H9 (cell line): ENCODE measurements around the gene ACSL3. TPM values are rescaled to one million over a fixed set of nuclear protein-coding genes. Genes with fewer than 3 reads are reported as not detected.

Experiments
- DNase-seq: peaks from one replicate; pipeline ENCODE4 v3.0.0-alpha.2; 2017
- H2AFZ ChIP-seq: one replicate; pipeline ENCODE4 v1.6.1; 2013; ENCODE audit warnings: mild to moderate bottlenecking, low read length, control low read depth, moderate library complexity
- H2AK5ac ChIP-seq: 2 replicates; pipeline ENCODE4 v1.6.1; 2013; ENCODE audit warnings: low read length, control low read depth, mixed read lengths; ENCODE audit not compliant: insufficient read length
- H2BK120ac ChIP-seq: one replicate; pipeline ENCODE4 v1.6.1; 2013; ENCODE audit warnings: low read depth, mild to moderate bottlenecking, low read length, control low read depth, inconsistent platforms; ENCODE audit not compliant: poor library complexity, severe bottlenecking
- H2BK12ac ChIP-seq: 2 replicates; pipeline ENCODE4 v1.6.1; 2013; ENCODE audit warnings: low read length, control low read depth, mixed read lengths, low read depth; ENCODE audit not compliant: insufficient read length
- H2BK15ac ChIP-seq: 2 replicates; pipeline ENCODE4 v1.6.1; 2013; ENCODE audit warnings: low read depth, low read length, control low read depth
- H2BK20ac ChIP-seq: one replicate; pipeline ENCODE4 v1.6.1; 2013; ENCODE audit warnings: low read depth, mild to moderate bottlenecking, low read length, control low read depth, inconsistent platforms; ENCODE audit not compliant: poor library complexity, severe bottlenecking
- H2BK5ac ChIP-seq: 2 replicates; pipeline ENCODE4 v1.6.1; 2013; ENCODE audit warnings: low read length, control low read depth, mixed read lengths; ENCODE audit not compliant: insufficient read length
- H3K14ac ChIP-seq: 2 replicates; pipeline ENCODE4 v1.6.1; 2013; ENCODE audit warnings: low read length, control low read depth; ENCODE audit not compliant: insufficient read depth
- H3K18ac ChIP-seq: 2 replicates; pipeline ENCODE4 v1.6.1; 2013; ENCODE audit warnings: low read depth, mild to moderate bottlenecking, mixed read lengths, low read length, control low read depth; ENCODE audit not compliant: insufficient read length
- H3K23ac ChIP-seq: 2 replicates; pipeline ENCODE4 v1.6.1; 2013; ENCODE audit warnings: low read length, control low read depth, mixed read lengths, low read depth; ENCODE audit not compliant: insufficient read length
- H3K23me2 ChIP-seq: 2 replicates; pipeline ENCODE4 v1.6.1; 2013; ENCODE audit warnings: low read depth, mild to moderate bottlenecking, mixed read lengths, low read length, control low read depth; ENCODE audit not compliant: insufficient read length, poor library complexity, severe bottlenecking
- H3K27ac ChIP-seq: 2 replicates; pipeline ENCODE4 v1.5.1; 2013; ENCODE audit warnings: low read length, control low read depth, mixed read lengths, low read depth; ENCODE audit not compliant: insufficient read length
- H3K27me3 ChIP-seq: 2 replicates; pipeline ENCODE4 v1.6.1; 2013; ENCODE audit warnings: low read length, control low read depth, inconsistent platforms; ENCODE audit not compliant: insufficient read depth
- H3K4ac ChIP-seq: 2 replicates; pipeline ENCODE4 v1.6.1; 2013; ENCODE audit warnings: low read depth, mild to moderate bottlenecking, control low read depth, inconsistent platforms, low read length, moderate library complexity
- H3K4me1 ChIP-seq: 2 replicates; pipeline ENCODE4 v1.6.1; 2013; ENCODE audit warnings: low read length, control low read depth, inconsistent platforms; ENCODE audit not compliant: insufficient read depth
- H3K4me2 ChIP-seq: 2 replicates; pipeline ENCODE4 v1.6.1; 2013; ENCODE audit warnings: low read length, control low read depth, mixed read lengths; ENCODE audit not compliant: insufficient read length, insufficient read depth
- H3K56ac ChIP-seq: 2 replicates; pipeline ENCODE4 v1.6.1; 2013; ENCODE audit warnings: low read depth, mild to moderate bottlenecking, mixed read lengths, low read length, control low read depth; ENCODE audit not compliant: insufficient read length
- H3K79me1 ChIP-seq: 2 replicates; pipeline ENCODE4 v1.6.1; 2013; ENCODE audit warnings: low read depth, mild to moderate bottlenecking, moderate library complexity, low read length, control low read depth, inconsistent platforms; ENCODE audit not compliant: insufficient read depth, poor library complexity, severe bottlenecking
- H3K79me2 ChIP-seq: 2 replicates; pipeline ENCODE4 v1.6.1; 2013; ENCODE audit warnings: low read length, control low read depth, inconsistent platforms; ENCODE audit not compliant: insufficient read depth
- H3K9ac ChIP-seq: 2 replicates; pipeline ENCODE4 v1.6.1; 2013; ENCODE audit warnings: low read length, control low read depth, mixed read lengths; ENCODE audit not compliant: insufficient read length; ENCODE audit errors: extremely low read depth
- H3K9me3 ChIP-seq: one replicate; pipeline ENCODE4 v1.6.1; 2013; ENCODE audit warnings: low read depth, low read length, inconsistent platforms; ENCODE audit not compliant: control insufficient read depth
- H3T11ph ChIP-seq: one replicate; pipeline ENCODE4 v1.6.1; 2013; ENCODE audit warnings: mild to moderate bottlenecking, low read length, control low read depth, inconsistent platforms
- H4K20me1 ChIP-seq: one replicate; pipeline ENCODE4 v1.6.1; 2013; ENCODE audit not compliant: control insufficient read depth, insufficient read length, insufficient read depth
- H4K5ac ChIP-seq: 2 replicates; pipeline ENCODE4 v1.6.1; 2013; ENCODE audit warnings: low read depth, mild to moderate bottlenecking, mixed read lengths, low read length, control low read depth; ENCODE audit not compliant: insufficient read length
- H4K8ac ChIP-seq: replicated peaks from 2 replicates; pipeline ENCODE4 v1.6.1; 2013; ENCODE audit warnings: low read length, control low read depth, mixed read lengths, low read depth; ENCODE audit not compliant: insufficient read length
- H4K91ac ChIP-seq: 2 replicates; pipeline ENCODE4 v1.6.1; 2013; ENCODE audit warnings: low read depth, mild to moderate bottlenecking, moderate library complexity, mixed read lengths, low read length, control low read depth; ENCODE audit not compliant: insufficient read length
- H3K27ac Mint-ChIP-seq, 3 experiments: 2 replicates in 2 of 3; 3 replicates in 1 of 3; pipeline ENCODE4 v1.8.0; 2020 to 2021; ENCODE audit warnings: mixed read lengths in 3 of 3, mild to moderate bottlenecking in 1 of 3, moderate library complexity in 1 of 3
- H3K27me3 Mint-ChIP-seq: 2 replicates; pipeline ENCODE4 v1.8.0; 2021; ENCODE audit warnings: low read depth, mild to moderate bottlenecking, moderate library complexity, mixed read lengths
- H3K36me3 Mint-ChIP-seq, 3 experiments: 2 replicates in 2 of 3; 3 replicates in 1 of 3; pipeline ENCODE4 v1.8.0; 2020 to 2021; ENCODE audit warnings: low read depth in 3 of 3, mixed read lengths in 3 of 3; ENCODE audit not compliant: insufficient read depth in 1 of 3
- H3K4me1 Mint-ChIP-seq, 2 experiments: 2 replicates each; pipeline ENCODE4 v1.8.0; 2020; ENCODE audit warnings: mixed read lengths in 2 of 2
- H3K4me3 Mint-ChIP-seq, 2 experiments: 2 replicates in 1 of 2; 3 replicates in 1 of 2; pipeline ENCODE4 v1.8.0; 2020 to 2021; ENCODE audit warnings: mild to moderate bottlenecking in 2 of 2, mixed read lengths in 2 of 2, moderate library complexity in 1 of 2
- H3K9me3 Mint-ChIP-seq, 2 experiments: 2 replicates in 1 of 2; 3 replicates in 1 of 2; pipeline ENCODE4 v1.8.0; 2020; ENCODE audit warnings: mild to moderate bottlenecking in 2 of 2, mixed read lengths in 2 of 2, moderate library complexity in 1 of 2
- total RNA-seq: library from RNA; stranded (reverse); gene quantifications from 2 replicates; pipeline ENCODE4 v1.2.1, GENCODE V29; 2021
- TF ChIP-seq, protein P1 (sequence below): fragments of 200-600 bp; sonication (generic); conservative IDR thresholded peaks from 3 replicates; pipeline ENCODE4 v1.8.0; 2021; ENCODE audit warnings: antibody characterized with exemption, mild to moderate bottlenecking

The ACSL3 gene
- total RNA-seq, 1 experiment from 2014 or later: 60.9 TPM

DNA sequence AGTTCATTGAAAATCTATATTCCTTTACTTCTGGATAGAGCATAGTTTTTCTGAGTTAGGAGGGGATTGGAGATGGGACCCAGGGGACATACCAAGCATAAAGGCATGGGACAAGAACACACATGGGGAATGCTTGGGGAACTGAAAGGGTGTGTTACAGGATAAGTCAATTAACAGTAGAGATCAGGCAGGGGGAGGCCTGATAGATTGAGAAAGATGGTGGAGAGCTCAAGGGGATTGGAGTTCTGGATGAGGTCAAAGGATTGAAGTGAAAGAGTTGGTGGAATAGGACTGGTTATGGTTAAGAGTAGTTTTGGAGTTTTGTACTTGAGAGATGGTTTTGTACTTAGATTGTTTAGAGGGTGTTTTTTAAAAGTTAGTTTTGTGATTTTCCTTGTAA lies 16.1 kb downstream of the ACSL3 start:
- Mint-ChIP-seq H3K4me1 (peaks cover 18% of the 10 kb centered on the region in 2 experiments), H3K36me3 (peaks cover 2 to 22% (median 12%) of the 10 kb centered on the region in 3 experiments; a peak in 6 of 7 replicates), H3K4me3 (no peak overlapping the region), H3K27me3 (no peaks in the 10 kb centered on the region), H3K9me3 (peaks cover 0 to 16% of the 10 kb centered on the region in 2 experiments; a peak in 4 of 5 replicates), H3K27ac (no peak overlapping the region)
- Histone ChIP-seq H4K20me1 (no peaks in the 10 kb centered on the region), H3K27ac (no peak overlapping the region), H3K79me1 (peaks cover 14% of the 10 kb centered on the region), H3K23ac (no peak overlapping the region), H2BK15ac (no peak overlapping the region), H2AK5ac (no peak overlapping the region), H4K91ac (no peak overlapping the region), H3T11ph (no peak overlapping the region), H3K4me1 (peaks cover 3% of the 10 kb centered on the region; the same call in 1 of the 2 replicates), H2BK12ac (no peak overlapping the region), H3K4ac (no peak overlapping the region), H4K8ac (no peak overlapping the region), H3K27me3 (no peaks in the 10 kb centered on the region), H3K14ac (no peak overlapping the region), H3K18ac (no peak overlapping the region), H3K79me2 (peaks cover 58% of the 10 kb centered on the region), H2BK120ac (no peak overlapping the region), H3K4me2 (no peak overlapping the region), H2BK20ac (no peak overlapping the region), H3K56ac (no peak overlapping the region), H3K9ac (no peak overlapping the region), H4K5ac (no peak overlapping the region), H3K23me2 (no peaks in the 10 kb centered on the region), H2AFZ (no peak overlapping the region), H3K9me3 (no peaks in the 10 kb centered on the region), H2BK5ac (no peak overlapping the region)
- TF ChIP-seq, protein P1, sequence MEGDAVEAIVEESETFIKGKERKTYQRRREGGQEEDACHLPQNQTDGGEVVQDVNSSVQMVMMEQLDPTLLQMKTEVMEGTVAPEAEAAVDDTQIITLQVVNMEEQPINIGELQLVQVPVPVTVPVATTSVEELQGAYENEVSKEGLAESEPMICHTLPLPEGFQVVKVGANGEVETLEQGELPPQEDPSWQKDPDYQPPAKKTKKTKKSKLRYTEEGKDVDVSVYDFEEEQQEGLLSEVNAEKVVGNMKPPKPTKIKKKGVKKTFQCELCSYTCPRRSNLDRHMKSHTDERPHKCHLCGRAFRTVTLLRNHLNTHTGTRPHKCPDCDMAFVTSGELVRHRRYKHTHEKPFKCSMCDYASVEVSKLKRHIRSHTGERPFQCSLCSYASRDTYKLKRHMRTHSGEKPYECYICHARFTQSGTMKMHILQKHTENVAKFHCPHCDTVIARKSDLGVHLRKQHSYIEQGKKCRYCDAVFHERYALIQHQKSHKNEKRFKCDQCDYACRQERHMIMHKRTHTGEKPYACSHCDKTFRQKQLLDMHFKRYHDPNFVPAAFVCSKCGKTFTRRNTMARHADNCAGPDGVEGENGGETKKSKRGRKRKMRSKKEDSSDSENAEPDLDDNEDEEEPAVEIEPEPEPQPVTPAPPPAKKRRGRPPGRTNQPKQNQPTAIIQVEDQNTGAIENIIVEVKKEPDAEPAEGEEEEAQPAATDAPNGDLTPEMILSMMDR: no peak
- no peak for DNase-seq
